ENCODE measurements around the gene KIRREL2.

- TF ChIP-seq CTCF (IDR thresholded peaks at IDR 0.05; ENCODE audit: low read depth, low read length, missing input control) = no peak
- no peak for TF ChIP-seq YY1 (IDR thresholded peaks at IDR 0.05)
- TF ChIP-seq ATF3 (IDR thresholded peaks at IDR 0.05) = no peak
- TF ChIP-seq TAF1 (conservative IDR thresholded peaks at IDR 0.05) = no peak
- no peak for TF ChIP-seq MAX (IDR thresholded peaks at IDR 0.05)
These were observed 45.3 kb downstream of the KIRREL2 start, which contains the start of gene HCST for GRCh38 chr19:35901854-35902661.

All from liver (tissue), 3 donors.